H9 (cell line): ENCODE measurements around the gene RASSF8. TPM values are rescaled to one million over a fixed set of nuclear protein-coding genes. Genes with fewer than 3 reads are reported as not detected.

Experiments
- DNase-seq: peaks from one replicate; pipeline ENCODE4 v3.0.0-alpha.2; 2017
- H2AFZ ChIP-seq: one replicate; pipeline ENCODE4 v1.6.1; 2013; ENCODE audit warnings: mild to moderate bottlenecking, low read length, control low read depth, moderate library complexity
- H2AK5ac ChIP-seq: 2 replicates; pipeline ENCODE4 v1.6.1; 2013; ENCODE audit warnings: low read length, control low read depth, mixed read lengths; ENCODE audit not compliant: insufficient read length
- H2BK120ac ChIP-seq: one replicate; pipeline ENCODE4 v1.6.1; 2013; ENCODE audit warnings: low read depth, mild to moderate bottlenecking, low read length, control low read depth, inconsistent platforms; ENCODE audit not compliant: poor library complexity, severe bottlenecking
- H2BK12ac ChIP-seq: 2 replicates; pipeline ENCODE4 v1.6.1; 2013; ENCODE audit warnings: low read length, control low read depth, mixed read lengths, low read depth; ENCODE audit not compliant: insufficient read length
- H2BK15ac ChIP-seq: 2 replicates; pipeline ENCODE4 v1.6.1; 2013; ENCODE audit warnings: low read depth, low read length, control low read depth
- H2BK20ac ChIP-seq: one replicate; pipeline ENCODE4 v1.6.1; 2013; ENCODE audit warnings: low read depth, mild to moderate bottlenecking, low read length, control low read depth, inconsistent platforms; ENCODE audit not compliant: poor library complexity, severe bottlenecking
- H2BK5ac ChIP-seq: 2 replicates; pipeline ENCODE4 v1.6.1; 2013; ENCODE audit warnings: low read length, control low read depth, mixed read lengths; ENCODE audit not compliant: insufficient read length
- H3K14ac ChIP-seq: 2 replicates; pipeline ENCODE4 v1.6.1; 2013; ENCODE audit warnings: low read length, control low read depth; ENCODE audit not compliant: insufficient read depth
- H3K18ac ChIP-seq: 2 replicates; pipeline ENCODE4 v1.6.1; 2013; ENCODE audit warnings: low read depth, mild to moderate bottlenecking, mixed read lengths, low read length, control low read depth; ENCODE audit not compliant: insufficient read length
- H3K23ac ChIP-seq: 2 replicates; pipeline ENCODE4 v1.6.1; 2013; ENCODE audit warnings: low read length, control low read depth, mixed read lengths, low read depth; ENCODE audit not compliant: insufficient read length
- H3K23me2 ChIP-seq: 2 replicates; pipeline ENCODE4 v1.6.1; 2013; ENCODE audit warnings: low read depth, mild to moderate bottlenecking, mixed read lengths, low read length, control low read depth; ENCODE audit not compliant: insufficient read length, poor library complexity, severe bottlenecking
- H3K27ac ChIP-seq: 2 replicates; pipeline ENCODE4 v1.5.1; 2013; ENCODE audit warnings: low read length, control low read depth, mixed read lengths, low read depth; ENCODE audit not compliant: insufficient read length
- H3K27me3 ChIP-seq: 2 replicates; pipeline ENCODE4 v1.6.1; 2013; ENCODE audit warnings: low read length, control low read depth, inconsistent platforms; ENCODE audit not compliant: insufficient read depth
- H3K4ac ChIP-seq: 2 replicates; pipeline ENCODE4 v1.6.1; 2013; ENCODE audit warnings: low read depth, mild to moderate bottlenecking, control low read depth, inconsistent platforms, low read length, moderate library complexity
- H3K4me1 ChIP-seq: 2 replicates; pipeline ENCODE4 v1.6.1; 2013; ENCODE audit warnings: low read length, control low read depth, inconsistent platforms; ENCODE audit not compliant: insufficient read depth
- H3K4me2 ChIP-seq: 2 replicates; pipeline ENCODE4 v1.6.1; 2013; ENCODE audit warnings: low read length, control low read depth, mixed read lengths; ENCODE audit not compliant: insufficient read length, insufficient read depth
- H3K56ac ChIP-seq: 2 replicates; pipeline ENCODE4 v1.6.1; 2013; ENCODE audit warnings: low read depth, mild to moderate bottlenecking, mixed read lengths, low read length, control low read depth; ENCODE audit not compliant: insufficient read length
- H3K79me1 ChIP-seq: 2 replicates; pipeline ENCODE4 v1.6.1; 2013; ENCODE audit warnings: low read depth, mild to moderate bottlenecking, moderate library complexity, low read length, control low read depth, inconsistent platforms; ENCODE audit not compliant: insufficient read depth, poor library complexity, severe bottlenecking
- H3K79me2 ChIP-seq: 2 replicates; pipeline ENCODE4 v1.6.1; 2013; ENCODE audit warnings: low read length, control low read depth, inconsistent platforms; ENCODE audit not compliant: insufficient read depth
- H3K9ac ChIP-seq: 2 replicates; pipeline ENCODE4 v1.6.1; 2013; ENCODE audit warnings: low read length, control low read depth, mixed read lengths; ENCODE audit not compliant: insufficient read length; ENCODE audit errors: extremely low read depth
- H3K9me3 ChIP-seq: one replicate; pipeline ENCODE4 v1.6.1; 2013; ENCODE audit warnings: low read depth, low read length, inconsistent platforms; ENCODE audit not compliant: control insufficient read depth
- H3T11ph ChIP-seq: one replicate; pipeline ENCODE4 v1.6.1; 2013; ENCODE audit warnings: mild to moderate bottlenecking, low read length, control low read depth, inconsistent platforms
- H4K20me1 ChIP-seq: one replicate; pipeline ENCODE4 v1.6.1; 2013; ENCODE audit not compliant: control insufficient read depth, insufficient read length, insufficient read depth
- H4K5ac ChIP-seq: 2 replicates; pipeline ENCODE4 v1.6.1; 2013; ENCODE audit warnings: low read depth, mild to moderate bottlenecking, mixed read lengths, low read length, control low read depth; ENCODE audit not compliant: insufficient read length
- H4K8ac ChIP-seq: replicated peaks from 2 replicates; pipeline ENCODE4 v1.6.1; 2013; ENCODE audit warnings: low read length, control low read depth, mixed read lengths, low read depth; ENCODE audit not compliant: insufficient read length
- H4K91ac ChIP-seq: 2 replicates; pipeline ENCODE4 v1.6.1; 2013; ENCODE audit warnings: low read depth, mild to moderate bottlenecking, moderate library complexity, mixed read lengths, low read length, control low read depth; ENCODE audit not compliant: insufficient read length
- H3K27ac Mint-ChIP-seq, 3 experiments: 2 replicates in 2 of 3; 3 replicates in 1 of 3; pipeline ENCODE4 v1.8.0; 2020 to 2021; ENCODE audit warnings: mixed read lengths in 3 of 3, mild to moderate bottlenecking in 1 of 3, moderate library complexity in 1 of 3
- H3K27me3 Mint-ChIP-seq: 2 replicates; pipeline ENCODE4 v1.8.0; 2021; ENCODE audit warnings: low read depth, mild to moderate bottlenecking, moderate library complexity, mixed read lengths
- H3K36me3 Mint-ChIP-seq, 3 experiments: 2 replicates in 2 of 3; 3 replicates in 1 of 3; pipeline ENCODE4 v1.8.0; 2020 to 2021; ENCODE audit warnings: low read depth in 3 of 3, mixed read lengths in 3 of 3; ENCODE audit not compliant: insufficient read depth in 1 of 3
- H3K4me1 Mint-ChIP-seq, 2 experiments: 2 replicates each; pipeline ENCODE4 v1.8.0; 2020; ENCODE audit warnings: mixed read lengths in 2 of 2
- H3K4me3 Mint-ChIP-seq, 2 experiments: 2 replicates in 1 of 2; 3 replicates in 1 of 2; pipeline ENCODE4 v1.8.0; 2020 to 2021; ENCODE audit warnings: mild to moderate bottlenecking in 2 of 2, mixed read lengths in 2 of 2, moderate library complexity in 1 of 2
- H3K9me3 Mint-ChIP-seq, 2 experiments: 2 replicates in 1 of 2; 3 replicates in 1 of 2; pipeline ENCODE4 v1.8.0; 2020; ENCODE audit warnings: mild to moderate bottlenecking in 2 of 2, mixed read lengths in 2 of 2, moderate library complexity in 1 of 2
- WGBS: extraction: QIAGEN DNeasy Blood & Tissue Kit; methylation state at CpG from one replicate; pipeline ENCODE4 v1.1.7; 2013; ENCODE audit warnings: missing lambda C conversion rate, low lambda C conversion rate, mixed read lengths; ENCODE audit not compliant: insufficient read length; ENCODE audit errors: extremely low coverage; 5-methylcytosine and 5-hydroxymethylcytosine counted together
- total RNA-seq: library from RNA; stranded (reverse); gene quantifications from 2 replicates; pipeline ENCODE4 v1.2.1, GENCODE V29; 2021
- TF ChIP-seq, protein P1 (sequence below): fragments of 200-600 bp; sonication (generic); conservative IDR thresholded peaks from 3 replicates; pipeline ENCODE4 v1.8.0; 2021; ENCODE audit warnings: antibody characterized with exemption, mild to moderate bottlenecking

Gene RASSF8
- total RNA-seq, 1 experiment from 2014 or later = 38.8 TPM

- Histone ChIP-seq H3K4ac (no peak overlapping the region), H3K27ac (no peak overlapping the region), H3K14ac (no peak overlapping the region), H3K18ac (no peak overlapping the region), H3K79me1 (peaks cover 12% of the 10 kb centered on the region), H4K8ac (no peak overlapping the region), H2AK5ac (no peak overlapping the region), H2BK15ac (no peak overlapping the region), H3K9ac (no peak overlapping the region), H2AFZ (no peak overlapping the region), H3K9me3 (no peaks in the 10 kb centered on the region), H2BK20ac (no peak overlapping the region), H3K4me1 (peaks cover 7% of the 10 kb centered on the region), H2BK120ac (no peak overlapping the region), H2BK12ac (no peak overlapping the region), H4K91ac (no peak overlapping the region), H4K5ac (no peak overlapping the region), H2BK5ac (no peak overlapping the region), H3K23me2 (no peaks in the 10 kb centered on the region), H3K23ac (no peak overlapping the region), H4K20me1 (no peaks in the 10 kb centered on the region), H3K56ac (no peak overlapping the region), H3T11ph (no peak overlapping the region), H3K79me2 (peaks cover 15% of the 10 kb centered on the region; the same call in 1 of the 2 replicates), H3K27me3 (no peaks in the 10 kb centered on the region), H3K4me2 (no peak overlapping the region)
- Mint-ChIP-seq H3K4me3 (no peak overlapping the region), H3K36me3 (no peaks in the 10 kb centered on the region), H3K9me3 (no peaks in the 10 kb centered on the region), H3K27ac (no peak overlapping the region), H3K27me3 (no peaks in the 10 kb centered on the region), H3K4me1 (peaks cover 45 to 47% of the 10 kb centered on the region in 2 experiments)
- no peak for DNase-seq
- TF ChIP-seq, protein P1, sequence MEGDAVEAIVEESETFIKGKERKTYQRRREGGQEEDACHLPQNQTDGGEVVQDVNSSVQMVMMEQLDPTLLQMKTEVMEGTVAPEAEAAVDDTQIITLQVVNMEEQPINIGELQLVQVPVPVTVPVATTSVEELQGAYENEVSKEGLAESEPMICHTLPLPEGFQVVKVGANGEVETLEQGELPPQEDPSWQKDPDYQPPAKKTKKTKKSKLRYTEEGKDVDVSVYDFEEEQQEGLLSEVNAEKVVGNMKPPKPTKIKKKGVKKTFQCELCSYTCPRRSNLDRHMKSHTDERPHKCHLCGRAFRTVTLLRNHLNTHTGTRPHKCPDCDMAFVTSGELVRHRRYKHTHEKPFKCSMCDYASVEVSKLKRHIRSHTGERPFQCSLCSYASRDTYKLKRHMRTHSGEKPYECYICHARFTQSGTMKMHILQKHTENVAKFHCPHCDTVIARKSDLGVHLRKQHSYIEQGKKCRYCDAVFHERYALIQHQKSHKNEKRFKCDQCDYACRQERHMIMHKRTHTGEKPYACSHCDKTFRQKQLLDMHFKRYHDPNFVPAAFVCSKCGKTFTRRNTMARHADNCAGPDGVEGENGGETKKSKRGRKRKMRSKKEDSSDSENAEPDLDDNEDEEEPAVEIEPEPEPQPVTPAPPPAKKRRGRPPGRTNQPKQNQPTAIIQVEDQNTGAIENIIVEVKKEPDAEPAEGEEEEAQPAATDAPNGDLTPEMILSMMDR = no peak
- no CpG with 5 or more reads among the region's 3 CpGs for WGBS
These were observed 23.1 kb downstream of the RASSF8 start for GRCh38 chr12:25981597-25981996.
